ENCODE results near the gene IQCE.

IQCE gene

GRCh38 chr7:2521952-2522591, 36.7 kb upstream of the IQCE start:
- no peak for DNase-seq (ENCODE audit: low read depth)
- H3K4me3 ChIP-seq (ENCODE audit: low read depth, low read length), result no peak overlapping the region

GRCh38 chr7:2522780-2523433, 35.9 kb upstream of the IQCE start:
- no peak for TF ChIP-seq CTCF (conservative IDR thresholded peaks at IDR 0.05; ENCODE audit: low read depth, low read length)
- DNase-seq (ENCODE audit: low read depth), result peak; percentile 64
- no peak overlapping the region for H3K4me3 ChIP-seq (ENCODE audit: low read depth, low read length)

More at GRCh38 chr7:2521952-2522591, 36.7 kb upstream of the IQCE start:
- peak; percentile 4 for TF ChIP-seq CTCF (conservative IDR thresholded peaks at IDR 0.05; ENCODE audit: low read depth, low read length)

GRCh38 chr7:2523461-2523936, 35.3 kb upstream of the IQCE start:
- TF ChIP-seq CTCF (conservative IDR thresholded peaks at IDR 0.05; ENCODE audit: low read depth, low read length), result no peak
- DNase-seq (ENCODE audit: low read depth), result no peak
- H3K4me3 ChIP-seq (ENCODE audit: low read depth, low read length), result no peak overlapping the region

DNA sequence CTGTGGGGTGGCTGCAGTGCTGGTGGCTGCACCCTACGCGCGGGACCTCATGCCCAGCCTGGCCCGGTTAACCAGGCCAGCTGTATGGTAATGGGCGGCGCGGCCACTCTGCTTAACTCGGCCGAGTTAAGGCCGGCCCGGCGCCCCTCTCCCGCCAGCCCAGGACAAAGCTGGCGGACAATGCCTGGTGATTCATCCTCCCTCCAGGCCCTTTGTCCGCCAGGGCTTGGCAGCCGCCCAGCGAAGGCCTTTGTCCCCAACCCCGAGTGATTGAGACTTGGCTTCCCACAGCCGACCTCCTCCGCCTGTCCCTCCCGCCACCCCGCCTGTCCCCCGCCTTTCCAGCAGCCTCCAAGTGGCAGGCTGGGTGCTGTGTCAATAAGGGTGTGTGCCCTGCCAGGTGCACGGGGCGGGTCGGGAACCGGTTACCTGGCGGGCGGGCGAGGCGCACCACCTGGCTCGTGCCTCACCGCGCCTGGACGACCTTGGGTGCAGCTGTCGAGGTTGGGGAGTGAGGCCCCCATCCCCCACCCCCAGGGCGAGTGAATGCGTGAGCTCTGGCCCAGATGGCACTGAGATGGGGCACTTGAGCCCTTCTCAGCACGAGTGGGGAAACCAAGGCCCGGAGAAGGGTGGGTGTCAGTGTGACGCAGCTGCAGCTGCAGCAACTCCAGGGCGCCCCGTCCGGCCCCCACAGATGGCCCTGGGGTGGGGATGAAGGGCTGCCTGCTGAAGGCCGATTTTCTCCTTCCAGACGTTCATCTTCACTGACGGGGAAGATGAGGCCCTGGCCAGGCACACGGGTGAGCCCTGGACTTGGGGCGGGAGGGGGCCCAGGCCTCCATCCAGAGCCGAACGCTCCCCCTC, 34.6 kb upstream of the IQCE start:
- peak; percentile 34 for DNase-seq (ENCODE audit: low read depth)
- no peak overlapping the region for H3K4me3 ChIP-seq (ENCODE audit: low read depth, low read length)
- no peak for TF ChIP-seq CTCF (conservative IDR thresholded peaks at IDR 0.05; ENCODE audit: low read depth, low read length)

DNA sequence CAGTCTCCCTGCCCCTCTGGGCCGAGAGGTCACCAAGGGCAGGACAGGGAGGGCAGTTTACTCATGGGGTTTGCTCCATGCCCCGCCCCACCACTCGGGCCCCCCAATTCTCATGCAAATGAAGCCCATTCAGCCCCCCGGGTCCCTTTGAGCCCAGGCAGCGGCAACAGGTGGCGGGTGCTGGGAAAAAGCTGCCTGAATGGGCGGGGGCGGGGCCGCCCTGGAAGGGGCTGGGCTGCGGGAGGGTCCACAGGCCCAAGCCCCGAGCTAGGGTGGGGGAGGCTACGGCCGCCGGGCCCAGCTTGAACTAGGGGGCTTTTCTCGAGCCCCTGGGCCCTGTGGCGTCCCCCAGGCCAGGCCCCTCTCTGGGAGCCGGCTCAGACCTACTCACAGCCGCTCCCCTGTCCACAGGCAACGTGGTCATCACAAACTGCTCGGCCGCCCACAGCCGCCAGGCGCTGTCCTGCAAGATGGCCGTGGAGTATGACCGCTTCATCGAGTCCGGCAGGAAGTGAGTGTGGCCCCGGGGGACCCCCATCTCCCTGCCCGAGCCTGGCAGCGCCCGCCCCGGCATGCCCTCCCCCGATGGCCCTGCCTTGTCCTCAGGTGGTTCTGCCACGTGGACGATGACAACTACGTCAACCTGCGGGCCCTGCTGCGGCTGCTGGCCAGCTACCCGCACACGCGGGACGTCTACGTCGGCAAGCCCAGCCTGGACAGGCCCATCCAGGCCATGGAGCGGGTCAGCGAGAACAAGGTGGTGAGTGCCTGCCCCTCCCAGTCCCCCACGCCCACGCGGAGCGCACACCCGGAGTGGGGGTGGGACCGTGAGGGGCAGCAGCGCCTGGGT, 33.7 kb upstream of the IQCE start:
- H3K4me3 ChIP-seq (ENCODE audit: low read depth, low read length), result no peak overlapping the region
- no peak for DNase-seq (ENCODE audit: low read depth)
- TF ChIP-seq CTCF (conservative IDR thresholded peaks at IDR 0.05; ENCODE audit: low read depth, low read length), result no peak

All from choroid plexus epithelial cell (primary cell).